GM19193 (cell line): ENCODE data around the gene ENO2.

Source experiments
- POLR2A ChIP-seq: IDR thresholded peaks from 4 replicates; pipeline ENCODE4 v1.6.1; 2011; ENCODE audit not compliant: insufficient read depth, insufficient read length; ENCODE audit errors: extremely low read depth

The ENO2 gene

GRCh38 chr12:6914246-6914946 lies at the start of gene ENO2:
TSS of gene ENO2 (plus strand) at chr12:6914580. CDS start at chr12:6915833, 1,253 bp downstream.
- peak; percentile 41 for TF ChIP-seq POLR2A

GRCh38 chr12:6866163-6866919 lies 48.0 kb upstream of the ENO2 start:
- no peak for TF ChIP-seq POLR2A

- no peak for TF ChIP-seq POLR2A
Observed at GRCh38 chr12:6866920-6867412, 47.4 kb upstream of the ENO2 start.

- peak; percentile 99 for TF ChIP-seq POLR2A
Observed at GRCh38 chr12:6867413-6868210, 46.8 kb upstream of the ENO2 start, which contains the start of gene TPI1. TSS of gene TPI1 (plus strand) at chr12:6867531. CDS start at chr12:6867567, 36 bp downstream.

- no peak for TF ChIP-seq POLR2A
Observed at GRCh38 chr12:6868211-6869048, 46.0 kb upstream of the ENO2 start.

- peak; percentile 29 for TF ChIP-seq POLR2A
Observed at GRCh38 chr12:6869049-6870021, 45.0 kb upstream of the ENO2 start.

GRCh38 chr12:6871052-6871957 lies 43.1 kb upstream of the ENO2 start:
- peak; percentile 16 for TF ChIP-seq POLR2A

GRCh38 chr12:6872073-6873048 lies 42.0 kb upstream of the ENO2 start:
- TF ChIP-seq POLR2A = peak; percentile 45

- peak; percentile 74 for TF ChIP-seq POLR2A
Observed at GRCh38 chr12:6873094-6874014, 41.0 kb upstream of the ENO2 start, which contains the start of gene SPSB2. TSS of gene SPSB2 (minus strand) at chr12:6873303. CDS start at chr12:6872901, 402 bp downstream.

- no peak for TF ChIP-seq POLR2A
Observed at GRCh38 chr12:6883252-6883651, 31.1 kb upstream of the ENO2 start.
